WTC11 (cell line): ENCODE results near the gene MAPRE2. TPM values are rescaled to one million over a fixed set of nuclear protein-coding genes. Genes with fewer than 3 reads are reported as not detected.

ENCODE experiments used
- ATAC-seq: fragments of 200-7000 bp; cut with Tn5 transposase; 2 replicates; pipeline ENCODE4 v1.10.0; 2021; ENCODE audit warnings: mild to moderate bottlenecking, moderate library complexity
- CTCF ChIA-PET: fragments of 300-600 bp; sonication (Branson Sonifier 250); formaldehyde crosslinking; loops from one replicate; lab custom pipeline; 2021; ENCODE audit warnings: antibody characterized with exemption; lab: Charles Lee
- POLR2A ChIA-PET: fragments of 350-600 bp; sonication (Branson Sonifier 250); formaldehyde crosslinking; loops from one replicate; lab custom pipeline; 2021; ENCODE audit warnings: antibody characterized with exemption; lab: Charles Lee
- DNase-seq: peaks from one replicate; pipeline ENCODE4 v3.0.0; 2021; ENCODE audit warnings: low spot score
- H3K27ac Mint-ChIP-seq: 2 replicates; pipeline ENCODE4 v1.8.0; 2021; ENCODE audit warnings: mixed read lengths
- H3K27me3 Mint-ChIP-seq: 2 replicates; pipeline ENCODE4 v1.8.0; 2021; ENCODE audit warnings: low read depth, mild to moderate bottlenecking, moderate library complexity, mixed read lengths
- H3K36me3 Mint-ChIP-seq: 2 replicates; pipeline ENCODE4 v1.8.0; 2021; ENCODE audit warnings: mixed read lengths
- H3K4me1 Mint-ChIP-seq: 2 replicates; pipeline ENCODE4 v1.8.0; 2022; ENCODE audit warnings: mixed read lengths
- H3K4me3 Mint-ChIP-seq: 2 replicates; pipeline ENCODE4 v1.8.0; 2021; ENCODE audit warnings: mild to moderate bottlenecking, moderate library complexity, mixed read lengths
- H3K9me3 Mint-ChIP-seq: 2 replicates; pipeline ENCODE4 v1.8.0; 2021; ENCODE audit warnings: mixed read lengths
- E2F5 ChIP-seq: sonication (generic); formaldehyde crosslinking; IDR thresholded peaks from 2 replicates; pipeline ENCODE4 v1.8.1; 2022; ENCODE audit warnings: mild to moderate bottlenecking, moderate library complexity, missing genetic modification reagents
- ESRRA ChIP-seq: sonication (generic); formaldehyde crosslinking; IDR thresholded peaks from 2 replicates; pipeline ENCODE4 v1.8.1; 2022; ENCODE audit warnings: mild to moderate bottlenecking, missing genetic modification reagents, borderline replicate concordance
- FOXP1 ChIP-seq: sonication (generic); formaldehyde crosslinking; IDR thresholded peaks from 2 replicates; pipeline ENCODE4 v1.8.0; 2022; ENCODE audit warnings: missing genetic modification reagents, mild to moderate bottlenecking, moderate library complexity, borderline replicate concordance
- GABPB1 ChIP-seq: sonication (generic); formaldehyde crosslinking; IDR thresholded peaks from 2 replicates; pipeline ENCODE4 v1.8.1; 2023; ENCODE audit warnings: mild to moderate bottlenecking, missing genetic modification reagents
- GRHL2 ChIP-seq: fragments of 250-450 bp; sonication (Bioruptor Pico); IDR thresholded peaks from 2 replicates; pipeline ENCODE4 v1.8.0; 2022; ENCODE audit warnings: mild to moderate bottlenecking, moderate library complexity; ENCODE audit not compliant: insufficient replicate concordance, severe bottlenecking
- HMGA2 ChIP-seq: fragments of 250-450 bp; sonication (Bioruptor Pico); IDR thresholded peaks from 2 replicates; pipeline ENCODE4 v1.4.0; 2021; ENCODE audit warnings: mild to moderate bottlenecking, moderate library complexity
- IRF2 ChIP-seq: sonication (generic); formaldehyde crosslinking; IDR thresholded peaks from 2 replicates; pipeline ENCODE4 v1.8.0; 2022; ENCODE audit warnings: low read depth, missing genetic modification reagents, borderline replicate concordance
- KAT7 ChIP-seq: sonication (generic); formaldehyde crosslinking; IDR thresholded peaks from 2 replicates; pipeline ENCODE4 v1.8.1; 2023; ENCODE audit warnings: missing genetic modification reagents, mild to moderate bottlenecking, borderline replicate concordance
- SMAD3 ChIP-seq: sonication (generic); formaldehyde crosslinking; IDR thresholded peaks from 2 replicates; pipeline ENCODE4 v1.8.0; 2022; ENCODE audit warnings: missing genetic modification reagents, mild to moderate bottlenecking, borderline replicate concordance
- SP1 ChIP-seq: sonication (generic); formaldehyde crosslinking; conservative IDR thresholded peaks from 2 replicates; pipeline ENCODE4 v1.8.1; 2022; ENCODE audit warnings: missing genetic modification reagents
- TEAD1 ChIP-seq: sonication (generic); formaldehyde crosslinking; IDR thresholded peaks from 2 replicates; pipeline ENCODE4 v1.8.0; 2022; ENCODE audit warnings: mild to moderate bottlenecking, missing genetic modification reagents
- ZBTB21 ChIP-seq: sonication (generic); formaldehyde crosslinking; IDR thresholded peaks from 2 replicates; pipeline ENCODE4 v1.8.1; 2023; ENCODE audit warnings: mild to moderate bottlenecking, missing genetic modification reagents, borderline replicate concordance
- ZBTB43 ChIP-seq: sonication (generic); formaldehyde crosslinking; IDR thresholded peaks from 2 replicates; pipeline ENCODE4 v1.8.1; 2023; ENCODE audit warnings: mild to moderate bottlenecking, missing genetic modification reagents
- ZNF219 ChIP-seq: sonication (generic); formaldehyde crosslinking; IDR thresholded peaks from 2 replicates; pipeline ENCODE4 v1.8.0; 2023; ENCODE audit warnings: missing genetic modification reagents, mild to moderate bottlenecking, borderline replicate concordance
- ZNF281 ChIP-seq: sonication (generic); formaldehyde crosslinking; IDR thresholded peaks from 2 replicates; pipeline ENCODE4 v1.8.0; 2023; ENCODE audit warnings: mild to moderate bottlenecking, missing genetic modification reagents
- total RNA-seq: library from RNA; stranded (reverse); gene quantifications from 3 replicates; pipeline ENCODE4 v1.2.3, GENCODE V29; 2021
- TF ChIP-seq, protein P1 (sequence below): sonication (generic); formaldehyde crosslinking; IDR thresholded peaks from 2 replicates; pipeline ENCODE4 v1.8.1; 2022; ENCODE audit warnings: low read depth, mild to moderate bottlenecking, moderate library complexity, missing genetic modification reagents, borderline replicate concordance
- TF ChIP-seq, protein P2 (sequence below): sonication (generic); formaldehyde crosslinking; IDR thresholded peaks from 2 replicates; pipeline ENCODE4 v1.8.0; 2023; ENCODE audit warnings: missing genetic modification reagents
- TF ChIP-seq, protein P3 (sequence below): fragments of 200-600 bp; IDR thresholded peaks from 2 replicates; pipeline ENCODE4 v1.8.0; 2022; ENCODE audit warnings: antibody characterized with exemption
- TF ChIP-seq, protein P4 (sequence below): sonication (generic); formaldehyde crosslinking; IDR thresholded peaks from 2 replicates; pipeline ENCODE4 v1.8.1; 2022; ENCODE audit warnings: mild to moderate bottlenecking, missing genetic modification reagents, moderate library complexity, borderline replicate concordance
- TF ChIP-seq, protein P5 (sequence below): sonication (generic); formaldehyde crosslinking; IDR thresholded peaks from 2 replicates; pipeline ENCODE4 v1.8.0; 2022; ENCODE audit warnings: mild to moderate bottlenecking, missing genetic modification reagents
- TF ChIP-seq, protein P6 (sequence below): fragments of 250-450 bp; sonication (Bioruptor Pico); IDR thresholded peaks from 2 replicates; pipeline ENCODE4 v1.9.0; 2021; ENCODE audit warnings: moderate library complexity, mild to moderate bottlenecking, inconsistent platforms, borderline replicate concordance
- TF ChIP-seq, protein P7 (sequence below): sonication (generic); formaldehyde crosslinking; IDR thresholded peaks from 2 replicates; pipeline ENCODE4 v1.8.0; 2022; ENCODE audit warnings: mild to moderate bottlenecking, missing genetic modification reagents

MAPRE2 gene
- total RNA-seq, 1 experiment from 2014 or later, result 20.4 TPM

GRCh38 chr18:35097763-35098162 is 56.5 kb downstream of the MAPRE2 start:
- H3K36me3 Mint-ChIP-seq, result no peaks in the 10 kb centered on the region
- ChIA-PET CTCF (interaction anchor here (1.0 to 1.1 kb wide), 2 partner anchors 46 to 72 kb away, joined by 3 read pairs; no protein-coding TSS in a partner anchor), POLR2A (no interaction called here)
- ATAC-seq, result no peak
- no peak overlapping the region for H3K4me3 Mint-ChIP-seq
- H3K9me3 Mint-ChIP-seq, result no peaks in the 10 kb centered on the region
- no peak for DNase-seq
- H3K27me3 Mint-ChIP-seq, result no peaks in the 10 kb centered on the region
- no peak overlapping the region for H3K27ac Mint-ChIP-seq
- H3K4me1 Mint-ChIP-seq, result no peaks in the 10 kb centered on the region
- TF ChIP-seq SP1 (CRISPR knock-in tag), result no peak
- TF ChIP-seq, protein P1, sequence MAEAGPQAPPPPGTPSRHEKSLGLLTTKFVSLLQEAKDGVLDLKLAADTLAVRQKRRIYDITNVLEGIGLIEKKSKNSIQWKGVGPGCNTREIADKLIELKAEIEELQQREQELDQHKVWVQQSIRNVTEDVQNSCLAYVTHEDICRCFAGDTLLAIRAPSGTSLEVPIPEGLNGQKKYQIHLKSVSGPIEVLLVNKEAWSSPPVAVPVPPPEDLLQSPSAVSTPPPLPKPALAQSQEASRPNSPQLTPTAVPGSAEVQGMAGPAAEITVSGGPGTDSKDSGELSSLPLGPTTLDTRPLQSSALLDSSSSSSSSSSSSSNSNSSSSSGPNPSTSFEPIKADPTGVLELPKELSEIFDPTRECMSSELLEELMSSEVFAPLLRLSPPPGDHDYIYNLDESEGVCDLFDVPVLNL (CRISPR knock-in tag), result no peak
- TF ChIP-seq, protein P2, sequence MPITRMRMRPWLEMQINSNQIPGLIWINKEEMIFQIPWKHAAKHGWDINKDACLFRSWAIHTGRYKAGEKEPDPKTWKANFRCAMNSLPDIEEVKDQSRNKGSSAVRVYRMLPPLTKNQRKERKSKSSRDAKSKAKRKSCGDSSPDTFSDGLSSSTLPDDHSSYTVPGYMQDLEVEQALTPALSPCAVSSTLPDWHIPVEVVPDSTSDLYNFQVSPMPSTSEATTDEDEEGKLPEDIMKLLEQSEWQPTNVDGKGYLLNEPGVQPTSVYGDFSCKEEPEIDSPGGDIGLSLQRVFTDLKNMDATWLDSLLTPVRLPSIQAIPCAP (CRISPR knock-in tag), result no peak
- no peak for TF ChIP-seq GRHL2 (CRISPR knock-in tag)
- no peak for TF ChIP-seq E2F5 (CRISPR knock-in tag)
- TF ChIP-seq IRF2 (CRISPR knock-in tag), result no peak
- TF ChIP-seq, protein P3, sequence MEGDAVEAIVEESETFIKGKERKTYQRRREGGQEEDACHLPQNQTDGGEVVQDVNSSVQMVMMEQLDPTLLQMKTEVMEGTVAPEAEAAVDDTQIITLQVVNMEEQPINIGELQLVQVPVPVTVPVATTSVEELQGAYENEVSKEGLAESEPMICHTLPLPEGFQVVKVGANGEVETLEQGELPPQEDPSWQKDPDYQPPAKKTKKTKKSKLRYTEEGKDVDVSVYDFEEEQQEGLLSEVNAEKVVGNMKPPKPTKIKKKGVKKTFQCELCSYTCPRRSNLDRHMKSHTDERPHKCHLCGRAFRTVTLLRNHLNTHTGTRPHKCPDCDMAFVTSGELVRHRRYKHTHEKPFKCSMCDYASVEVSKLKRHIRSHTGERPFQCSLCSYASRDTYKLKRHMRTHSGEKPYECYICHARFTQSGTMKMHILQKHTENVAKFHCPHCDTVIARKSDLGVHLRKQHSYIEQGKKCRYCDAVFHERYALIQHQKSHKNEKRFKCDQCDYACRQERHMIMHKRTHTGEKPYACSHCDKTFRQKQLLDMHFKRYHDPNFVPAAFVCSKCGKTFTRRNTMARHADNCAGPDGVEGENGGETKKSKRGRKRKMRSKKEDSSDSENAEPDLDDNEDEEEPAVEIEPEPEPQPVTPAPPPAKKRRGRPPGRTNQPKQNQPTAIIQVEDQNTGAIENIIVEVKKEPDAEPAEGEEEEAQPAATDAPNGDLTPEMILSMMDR, result no peak
- TF ChIP-seq, protein P4, sequence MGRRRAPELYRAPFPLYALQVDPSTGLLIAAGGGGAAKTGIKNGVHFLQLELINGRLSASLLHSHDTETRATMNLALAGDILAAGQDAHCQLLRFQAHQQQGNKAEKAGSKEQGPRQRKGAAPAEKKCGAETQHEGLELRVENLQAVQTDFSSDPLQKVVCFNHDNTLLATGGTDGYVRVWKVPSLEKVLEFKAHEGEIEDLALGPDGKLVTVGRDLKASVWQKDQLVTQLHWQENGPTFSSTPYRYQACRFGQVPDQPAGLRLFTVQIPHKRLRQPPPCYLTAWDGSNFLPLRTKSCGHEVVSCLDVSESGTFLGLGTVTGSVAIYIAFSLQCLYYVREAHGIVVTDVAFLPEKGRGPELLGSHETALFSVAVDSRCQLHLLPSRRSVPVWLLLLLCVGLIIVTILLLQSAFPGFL (CRISPR knock-in tag), result no peak
- no peak for TF ChIP-seq ZNF219 (CRISPR knock-in tag)
- TF ChIP-seq, protein P5, sequence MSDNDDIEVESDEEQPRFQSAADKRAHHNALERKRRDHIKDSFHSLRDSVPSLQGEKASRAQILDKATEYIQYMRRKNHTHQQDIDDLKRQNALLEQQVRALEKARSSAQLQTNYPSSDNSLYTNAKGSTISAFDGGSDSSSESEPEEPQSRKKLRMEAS, result no peak
- TF ChIP-seq, protein P6, sequence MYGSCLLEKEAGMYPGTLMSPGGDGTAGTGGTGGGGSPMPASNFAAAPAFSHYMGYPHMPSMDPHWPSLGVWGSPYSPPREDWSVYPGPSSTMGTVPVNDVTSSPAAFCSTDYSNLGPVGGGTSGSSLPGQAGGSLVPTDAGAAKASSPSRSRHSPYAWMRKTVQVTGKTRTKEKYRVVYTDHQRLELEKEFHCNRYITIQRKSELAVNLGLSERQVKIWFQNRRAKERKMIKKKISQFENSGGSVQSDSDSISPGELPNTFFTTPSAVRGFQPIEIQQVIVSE (CRISPR knock-in tag), result no peak
- TF ChIP-seq KAT7 (CRISPR knock-in tag), result no peak
- TF ChIP-seq ZNF281 (CRISPR knock-in tag), result no peak
- TF ChIP-seq TEAD1 (CRISPR knock-in tag), result no peak
- TF ChIP-seq HMGA2, result no peak

GRCh38 chr18:35099911-35100310 is 58.7 kb downstream of the MAPRE2 start:
- Mint-ChIP-seq H3K27ac (no peak overlapping the region), H3K36me3 (no peaks in the 10 kb centered on the region), H3K4me1 (no peaks in the 10 kb centered on the region), H3K4me3 (no peak overlapping the region), H3K27me3 (no peaks in the 10 kb centered on the region), H3K9me3 (no peaks in the 10 kb centered on the region)
- POLR2A ChIA-PET, result no interaction called here
- ATAC-seq (no peak), DNase-seq (no peak)
- CTCF ChIA-PET, result interaction anchor here (1.0 kb wide), 1 partner anchor 15 kb away, joined by 3 read pairs; no protein-coding TSS in a partner anchor
- TF ChIP-seq, protein P7, sequence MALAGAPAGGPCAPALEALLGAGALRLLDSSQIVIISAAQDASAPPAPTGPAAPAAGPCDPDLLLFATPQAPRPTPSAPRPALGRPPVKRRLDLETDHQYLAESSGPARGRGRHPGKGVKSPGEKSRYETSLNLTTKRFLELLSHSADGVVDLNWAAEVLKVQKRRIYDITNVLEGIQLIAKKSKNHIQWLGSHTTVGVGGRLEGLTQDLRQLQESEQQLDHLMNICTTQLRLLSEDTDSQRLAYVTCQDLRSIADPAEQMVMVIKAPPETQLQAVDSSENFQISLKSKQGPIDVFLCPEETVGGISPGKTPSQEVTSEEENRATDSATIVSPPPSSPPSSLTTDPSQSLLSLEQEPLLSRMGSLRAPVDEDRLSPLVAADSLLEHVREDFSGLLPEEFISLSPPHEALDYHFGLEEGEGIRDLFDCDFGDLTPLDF (CRISPR knock-in tag), result no peak
- no peak for TF ChIP-seq ZBTB43 (CRISPR knock-in tag)
- no peak for TF ChIP-seq GABPB1 (CRISPR knock-in tag)
- no peak for TF ChIP-seq ESRRA
- no peak for TF ChIP-seq SMAD3 (CRISPR knock-in tag)
- TF ChIP-seq FOXP1 (CRISPR knock-in tag), result no peak
- TF ChIP-seq SP1 (CRISPR knock-in tag), result no peak
- TF ChIP-seq ZBTB21 (CRISPR knock-in tag), result no peak
